Measurements from ENCODE around the gene ARHGAP8.

Gene ARHGAP8

GRCh38 chr22:44752285-44753188 is at the start of gene ARHGAP8:
Gene ARHGAP8 (plus strand): TSS chr22:44752575. CDS start chr22:44786528, 33,953 bp downstream.
- in situ Hi-C loops (cut with MboI; ENCODE audit: low sequenced_read_pairs): no loop called here

DNA sequence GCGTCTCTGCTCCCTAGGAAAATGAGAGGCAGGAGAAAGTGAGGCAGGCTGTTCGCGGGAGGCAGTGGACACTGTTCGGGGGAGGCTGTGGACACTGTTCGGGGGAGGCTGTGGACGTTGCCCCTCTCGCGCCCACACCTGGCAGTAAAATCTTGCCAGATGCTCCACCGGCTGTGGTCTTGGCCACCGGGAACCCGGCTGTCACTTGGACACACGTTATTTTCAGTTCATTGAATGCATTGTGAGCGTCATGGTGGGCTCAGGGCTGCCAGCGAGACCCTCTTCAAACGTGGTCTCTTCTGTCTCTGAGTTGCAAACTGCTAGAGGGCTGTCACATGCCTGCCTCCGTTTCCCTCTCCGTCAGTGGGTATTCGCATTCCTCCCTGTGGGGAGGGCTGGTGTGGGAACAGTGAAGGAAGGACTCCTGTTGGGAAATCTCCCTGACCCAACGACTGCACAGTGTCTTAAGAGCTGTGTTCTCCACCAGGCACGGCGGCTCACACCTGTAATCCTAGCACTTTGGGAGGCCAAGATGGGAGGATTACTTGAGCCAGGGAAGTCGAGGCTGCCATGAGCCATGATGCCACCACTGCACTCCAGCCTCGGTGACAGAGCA is 49.0 kb upstream of the ARHGAP8 start:
- in situ Hi-C loops (cut with MboI; ENCODE audit: low sequenced_read_pairs): no loop called here

DNA sequence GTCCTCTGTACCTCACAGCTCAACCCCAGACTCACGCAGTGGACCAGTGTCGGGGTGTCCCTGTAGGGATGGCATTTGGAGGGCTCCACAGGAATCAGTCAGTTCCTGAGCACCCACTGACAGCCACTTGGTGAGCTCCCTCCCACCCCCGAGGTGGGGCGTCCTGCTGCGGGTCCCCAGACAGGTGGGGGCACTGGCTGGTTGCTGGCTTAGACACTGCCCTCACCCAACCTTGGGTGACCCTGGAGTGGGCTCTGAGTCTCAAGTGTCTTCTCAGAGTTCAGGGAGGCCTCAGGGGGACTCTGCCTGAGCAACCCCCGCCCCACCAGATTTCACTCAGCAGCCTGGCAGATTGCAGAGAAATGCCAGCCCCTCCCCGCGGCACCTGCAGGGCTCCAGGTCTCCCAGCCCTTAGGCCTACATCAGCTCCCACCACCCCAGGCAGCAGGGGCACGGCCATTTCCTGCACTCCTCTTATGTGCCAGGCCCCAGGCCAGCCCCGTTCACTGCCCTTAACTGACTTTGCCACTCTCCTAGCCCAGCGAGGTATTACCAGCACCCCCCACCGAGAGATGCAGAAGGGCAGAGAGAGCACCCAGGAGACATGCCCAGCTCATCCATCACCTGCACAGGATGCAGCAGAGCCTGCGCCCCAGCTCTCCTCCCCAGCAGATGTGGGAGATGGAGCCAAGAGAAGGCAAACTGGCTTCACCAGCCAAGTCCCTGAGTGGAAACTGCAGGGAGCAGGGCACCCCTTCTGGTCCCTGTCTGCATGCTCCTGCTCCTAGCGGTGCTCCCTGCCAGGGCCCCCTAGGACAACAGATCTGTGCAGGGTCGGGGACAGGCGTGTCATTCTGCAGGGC is 48.0 kb upstream of the ARHGAP8 start:
- in situ Hi-C loops (cut with MboI; ENCODE audit: low sequenced_read_pairs): no loop called here

DNA sequence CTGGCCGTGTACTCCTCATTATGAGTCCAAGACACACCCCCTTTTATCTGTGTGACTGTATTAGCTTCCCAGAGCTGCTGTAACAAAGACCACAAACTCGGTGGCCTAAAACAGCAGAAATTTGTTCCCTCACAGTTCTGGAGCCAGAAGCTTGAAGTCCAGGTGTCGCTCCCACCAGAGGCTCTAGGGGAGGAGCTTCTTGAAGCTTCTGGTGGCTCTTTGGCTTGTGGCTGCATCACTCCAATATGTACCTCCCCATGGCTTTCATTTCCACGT is 47.4 kb upstream of the ARHGAP8 start:
- in situ Hi-C loops (cut with MboI; ENCODE audit: low sequenced_read_pairs): no loop called here

DNA sequence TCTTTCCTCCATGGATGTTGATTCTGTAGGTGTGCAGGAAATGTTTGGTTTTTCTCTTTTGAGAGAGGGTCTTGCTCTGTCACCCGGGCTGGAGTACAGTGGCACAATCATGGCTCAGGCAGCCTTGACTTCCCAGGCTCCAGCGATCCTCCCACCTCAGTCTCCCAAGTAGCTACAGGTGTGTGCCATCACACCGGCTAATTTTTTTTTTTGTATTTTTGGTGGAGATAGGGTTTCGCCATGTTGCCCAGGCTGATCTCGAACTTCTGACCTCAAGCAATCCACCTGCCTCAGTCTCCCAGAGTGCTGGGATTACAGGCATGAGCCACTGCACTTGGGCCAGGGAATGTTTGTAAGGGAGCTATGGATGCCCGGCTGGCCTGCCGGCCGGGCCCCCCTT is 45.9 kb upstream of the ARHGAP8 start:
- in situ Hi-C loops (cut with MboI; ENCODE audit: low sequenced_read_pairs): no loop called here

- in situ Hi-C loops (cut with MboI; ENCODE audit: low sequenced_read_pairs): no loop called here
Observed at GRCh38 chr22:44707178-44707577, 45.2 kb upstream of the ARHGAP8 start.

DNA sequence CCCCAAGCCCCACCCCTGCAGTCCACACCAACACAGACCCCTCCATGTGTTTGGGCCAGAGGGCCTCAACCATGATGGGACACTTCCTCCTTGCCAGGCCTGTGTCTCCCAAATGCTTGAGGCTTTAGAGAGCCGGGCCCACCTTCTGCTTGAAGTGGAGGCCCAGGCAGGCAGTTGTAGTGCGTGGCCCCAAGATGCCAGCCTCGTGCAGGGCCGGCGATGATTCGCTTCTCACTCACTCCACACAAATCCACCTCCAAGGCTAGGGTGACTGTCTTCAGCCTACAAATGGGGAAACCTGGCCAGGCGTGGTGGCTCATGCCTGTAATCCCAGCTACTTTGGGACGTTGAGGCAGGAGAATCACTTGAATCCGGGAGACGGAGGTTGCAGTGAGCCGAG is 44.6 kb upstream of the ARHGAP8 start:
- in situ Hi-C loops (cut with MboI; ENCODE audit: low sequenced_read_pairs): no loop called here

DNA sequence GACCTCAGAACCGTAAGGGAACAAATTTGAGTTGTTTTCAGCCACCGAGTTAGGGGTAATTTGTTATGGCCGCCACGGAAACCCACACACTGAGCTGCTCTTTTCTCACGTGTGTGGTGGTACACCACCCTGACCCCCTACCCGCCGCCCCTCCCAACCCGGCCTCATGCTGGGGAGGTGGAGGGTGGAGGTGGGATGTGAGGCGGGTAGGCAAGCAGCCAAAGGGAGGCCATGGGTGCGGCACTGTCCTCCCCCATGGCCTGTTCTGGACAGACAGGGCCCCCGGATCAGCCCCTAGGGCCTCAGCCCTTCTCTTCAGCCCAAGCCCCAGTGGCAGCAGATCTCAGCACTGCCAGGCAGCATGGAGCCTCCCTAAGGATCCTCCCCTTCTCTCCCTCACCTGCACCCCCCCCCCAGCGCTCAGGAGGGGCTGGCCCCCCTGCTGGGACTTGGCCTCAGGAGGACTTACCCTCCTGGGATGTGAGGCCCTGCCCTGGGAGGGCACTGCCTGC is 42.4 kb upstream of the ARHGAP8 start:
- in situ Hi-C loops (cut with MboI; ENCODE audit: low sequenced_read_pairs): no loop called here

DNA sequence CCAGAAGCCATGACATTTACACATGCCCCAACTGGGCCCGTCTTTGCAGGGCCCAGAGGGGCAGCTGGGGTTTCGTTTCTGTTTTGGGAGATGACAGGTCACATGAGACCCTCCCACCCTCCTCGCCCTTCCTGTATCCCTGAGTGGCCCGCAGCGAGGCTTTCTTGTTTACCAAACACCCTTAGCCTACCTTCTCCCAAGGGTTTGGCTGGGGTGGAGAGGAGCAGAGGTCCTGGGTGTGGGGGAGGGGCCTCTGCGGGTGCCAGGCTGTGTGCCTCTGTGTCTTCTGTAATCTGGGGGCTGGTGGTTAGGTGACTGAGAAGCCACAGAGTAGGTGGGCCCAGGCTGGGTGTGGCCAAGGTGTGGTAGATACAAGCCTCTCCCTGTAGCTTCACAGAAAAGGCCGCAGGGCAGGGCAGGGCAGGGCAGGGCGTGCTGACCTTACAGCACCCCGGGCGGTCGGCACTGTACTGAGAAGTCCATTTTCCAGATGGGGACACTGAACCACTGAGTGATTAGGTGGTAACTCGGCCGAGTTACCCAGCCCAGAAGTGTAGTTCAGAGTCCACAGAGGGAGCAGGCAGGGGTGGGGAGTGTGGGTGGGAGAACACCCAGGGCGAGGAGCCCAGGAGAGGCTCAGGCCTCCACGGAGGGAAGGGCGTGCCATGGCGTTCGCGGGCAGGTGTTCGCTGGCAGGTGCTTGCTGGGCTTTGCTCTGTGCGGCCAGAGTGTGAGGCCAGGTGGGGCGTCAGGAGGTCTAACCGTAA is 41.7 kb upstream of the ARHGAP8 start:
- in situ Hi-C loops (cut with MboI; ENCODE audit: low sequenced_read_pairs): no loop called here

- in situ Hi-C loops (cut with MboI; ENCODE audit: low sequenced_read_pairs): no loop called here
Observed at GRCh38 chr22:44711241-44711560, 41.2 kb upstream of the ARHGAP8 start.

DNA sequence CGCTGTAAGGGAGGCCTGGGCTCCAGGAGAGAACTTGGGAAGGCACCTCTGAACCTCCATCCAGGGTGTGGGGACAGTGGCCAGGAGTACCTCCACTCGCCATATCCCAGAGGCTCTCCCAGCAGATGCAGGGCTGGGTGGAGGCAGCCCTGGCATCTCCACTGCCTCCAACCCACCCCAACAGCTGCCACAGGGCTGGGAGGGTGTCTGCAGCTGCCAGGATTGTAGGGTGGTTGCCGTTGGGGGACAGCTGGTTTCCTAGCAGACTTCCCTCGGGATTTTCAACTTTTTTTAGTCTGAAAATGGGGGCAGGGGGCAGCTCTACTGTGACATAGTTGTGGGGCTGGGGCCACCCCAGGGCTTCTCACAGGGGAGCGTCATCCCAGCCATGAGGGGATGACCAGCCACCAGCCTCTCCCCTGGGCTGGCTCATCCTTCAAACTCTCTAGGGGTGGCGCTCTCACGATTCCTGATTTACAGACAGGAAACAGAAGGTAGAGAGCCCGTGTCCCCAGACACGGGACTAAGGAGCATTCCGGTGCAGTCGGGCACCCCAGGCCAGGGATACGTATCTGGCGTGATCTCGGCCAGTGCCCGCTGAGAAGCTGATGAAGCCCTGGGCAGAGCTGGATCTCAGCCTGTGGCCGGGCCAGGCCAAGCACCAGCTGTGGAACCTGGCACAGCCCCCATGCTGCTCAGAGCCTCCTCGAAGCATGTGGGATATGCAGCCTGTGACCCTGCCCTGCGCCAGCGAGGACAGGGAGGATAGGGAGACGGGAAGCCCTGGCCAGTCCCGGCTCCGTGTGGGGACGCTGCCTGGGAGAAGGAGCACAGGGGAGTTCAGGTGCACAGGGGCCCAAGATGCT is 40.5 kb upstream of the ARHGAP8 start:
- in situ Hi-C loops (cut with MboI; ENCODE audit: low sequenced_read_pairs): no loop called here

DNA sequence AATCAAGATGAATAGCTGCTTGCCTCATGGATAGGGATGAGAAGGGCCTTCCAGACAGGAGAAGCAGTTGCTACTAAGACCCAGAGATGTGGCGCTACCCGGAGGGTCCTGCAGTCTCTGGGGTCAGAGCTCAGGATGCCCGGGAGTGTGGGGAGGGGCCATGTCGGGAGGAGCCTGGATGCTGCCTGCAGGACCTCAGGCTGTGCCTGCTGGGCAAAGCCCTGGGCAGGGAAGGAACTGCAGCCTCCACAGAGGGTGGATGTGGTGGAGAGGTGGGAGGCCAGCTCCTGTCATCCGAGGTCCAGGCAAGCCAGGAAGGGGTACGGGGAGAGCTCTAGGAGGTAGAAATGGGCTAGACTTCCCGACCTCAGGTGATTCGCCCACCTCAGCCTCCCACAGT is 39.4 kb upstream of the ARHGAP8 start:
- in situ Hi-C loops (cut with MboI; ENCODE audit: low sequenced_read_pairs): no loop called here

DNA sequence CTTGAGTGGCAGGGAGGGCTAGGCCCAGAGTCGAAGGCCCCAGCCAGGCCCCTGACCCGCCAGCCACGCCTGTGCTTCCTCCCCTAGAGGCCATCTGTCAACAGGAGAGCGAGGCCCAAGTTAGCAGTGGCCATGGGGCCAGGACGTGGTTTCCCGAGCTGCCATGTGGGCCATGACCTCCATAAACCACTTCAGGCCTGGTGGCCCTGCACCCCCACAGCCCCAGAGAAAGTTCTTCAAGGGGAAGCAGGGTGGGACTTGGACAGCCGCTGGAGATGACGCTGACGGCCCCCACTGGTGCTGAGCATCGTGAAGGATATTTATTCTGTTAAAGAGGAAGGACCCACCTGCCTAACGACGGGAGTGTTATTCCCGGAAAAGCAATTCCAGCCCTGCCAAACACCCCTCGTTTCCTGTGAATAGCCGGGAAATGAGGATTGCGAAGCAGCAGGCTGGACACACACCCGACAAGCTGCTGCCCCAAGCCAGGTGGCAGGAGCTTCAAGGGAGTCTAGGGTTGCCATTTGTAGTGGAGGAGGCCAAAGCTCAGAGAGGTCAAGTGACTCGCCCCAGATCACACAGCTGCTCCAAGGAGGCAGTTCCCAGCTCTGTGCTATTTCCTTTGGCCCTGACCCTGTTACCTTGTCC is 37.5 kb upstream of the ARHGAP8 start:
- in situ Hi-C loops (cut with MboI; ENCODE audit: low sequenced_read_pairs): no loop called here

- in situ Hi-C loops (cut with MboI; ENCODE audit: low sequenced_read_pairs): no loop called here
Observed at GRCh38 chr22:44718418-44718817, 34.0 kb upstream of the ARHGAP8 start.

DNA sequence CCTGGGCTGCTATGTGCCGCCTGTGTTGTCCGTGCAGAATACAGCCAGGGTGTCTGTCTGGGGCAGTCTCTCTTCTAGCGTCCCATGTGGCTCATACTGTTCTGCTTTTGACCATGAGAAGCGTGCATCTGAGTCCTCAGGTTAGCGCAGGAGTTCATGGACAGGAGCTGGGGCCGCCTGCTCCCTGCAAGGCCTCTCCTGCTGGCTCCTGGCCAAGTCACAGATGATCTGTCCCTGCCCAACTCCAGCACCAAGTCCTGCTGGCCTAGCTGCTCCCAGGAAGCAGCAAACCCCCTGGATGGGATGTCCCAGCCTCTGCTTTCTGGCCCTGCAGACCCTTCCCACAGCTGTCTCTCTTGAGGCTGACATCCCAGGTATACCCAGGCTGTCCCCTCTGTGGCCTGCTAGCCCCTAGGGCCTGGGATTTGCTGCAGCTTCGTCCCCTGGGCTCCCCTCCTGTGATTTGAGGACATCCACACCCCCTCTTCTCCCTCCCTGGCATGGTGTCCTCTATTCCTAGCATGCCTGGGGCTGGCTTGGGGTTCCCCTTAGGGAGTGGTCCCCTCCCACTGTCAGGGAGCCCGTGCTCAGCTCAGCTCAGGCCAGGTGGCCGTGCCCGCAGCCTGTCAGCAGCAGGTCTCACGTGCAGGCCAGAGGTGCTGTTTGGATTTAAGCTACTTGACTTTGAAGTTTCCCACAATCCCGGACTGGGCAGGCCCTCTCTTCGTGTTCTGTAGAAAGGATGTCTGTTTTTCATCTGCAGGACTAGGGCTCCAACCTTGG is 32.6 kb upstream of the ARHGAP8 start:
- in situ Hi-C loops (cut with MboI; ENCODE audit: low sequenced_read_pairs): no loop called here

DNA sequence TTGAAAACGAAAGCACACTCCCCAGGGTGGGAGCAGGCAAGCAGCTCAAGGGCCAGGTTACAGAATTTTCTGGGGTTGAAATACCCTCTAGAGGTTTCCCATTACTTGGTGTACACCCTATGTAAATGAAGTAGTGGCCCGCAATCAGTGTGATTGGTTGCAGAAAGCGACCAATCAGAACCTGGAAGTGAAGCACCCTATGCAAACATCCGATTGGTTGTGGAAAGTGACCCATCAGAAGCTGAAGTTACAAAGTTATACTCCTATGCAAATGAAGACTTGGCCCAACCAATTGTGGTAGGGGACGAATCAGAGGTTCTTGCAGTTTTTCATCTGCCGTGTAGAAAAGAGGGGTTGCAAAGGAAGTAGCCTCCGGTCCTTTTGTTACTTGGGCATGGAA is 31.2 kb upstream of the ARHGAP8 start:
- in situ Hi-C loops (cut with MboI; ENCODE audit: low sequenced_read_pairs): no loop called here

DNA sequence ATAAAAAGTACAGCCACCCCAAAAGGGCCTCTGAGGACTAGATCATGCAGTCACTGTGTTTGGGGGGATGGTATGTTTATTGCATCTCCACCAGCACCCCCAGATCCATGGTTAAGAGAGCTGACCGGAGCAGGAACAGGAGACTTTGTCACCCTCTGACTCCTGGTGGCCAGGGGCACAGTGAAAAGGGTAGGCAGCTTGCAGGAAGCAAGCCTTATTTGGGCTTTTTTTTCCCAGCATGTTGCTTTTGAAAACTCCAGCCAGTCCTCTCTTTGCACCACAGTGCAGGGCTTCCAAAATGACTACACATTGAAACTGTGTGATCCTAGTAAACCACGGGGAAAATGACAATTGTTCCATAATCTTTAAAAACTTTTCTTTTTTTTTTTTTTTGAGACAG is 29.8 kb upstream of the ARHGAP8 start:
- in situ Hi-C loops (cut with MboI; ENCODE audit: low sequenced_read_pairs): no loop called here

DNA sequence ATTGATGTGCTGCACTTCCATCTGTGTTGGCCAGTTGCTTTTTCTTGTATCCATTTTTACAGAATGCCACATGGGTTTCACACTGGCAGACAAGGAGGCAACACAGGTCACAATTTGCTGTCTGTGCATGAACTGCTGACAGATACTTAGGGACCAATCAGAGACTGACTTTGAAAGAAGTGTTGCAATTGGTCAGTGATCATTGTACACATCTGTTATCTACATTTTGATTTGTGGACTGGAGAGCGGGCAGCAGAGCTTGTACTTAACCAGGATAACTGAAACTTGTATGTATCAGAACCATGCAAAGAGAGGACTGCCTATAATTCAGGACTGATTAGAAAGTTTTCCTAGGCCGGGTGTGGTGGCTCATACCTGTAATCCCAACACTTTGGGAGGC is 28.6 kb upstream of the ARHGAP8 start:
- in situ Hi-C loops (cut with MboI; ENCODE audit: low sequenced_read_pairs): no loop called here

GRCh38 chr22:44724416-44724815 is 28.0 kb upstream of the ARHGAP8 start:
- in situ Hi-C loops (cut with MboI; ENCODE audit: low sequenced_read_pairs): no loop called here
